T follicular helper cell (primary cell): ENCODE data around the gene DNAH8.

Experiments used
- DNase-seq: peaks from one replicate; pipeline ENCODE4 v3.0.0-alpha.2; 2020; ENCODE audit warnings: low read depth

DNAH8 gene

DNA sequence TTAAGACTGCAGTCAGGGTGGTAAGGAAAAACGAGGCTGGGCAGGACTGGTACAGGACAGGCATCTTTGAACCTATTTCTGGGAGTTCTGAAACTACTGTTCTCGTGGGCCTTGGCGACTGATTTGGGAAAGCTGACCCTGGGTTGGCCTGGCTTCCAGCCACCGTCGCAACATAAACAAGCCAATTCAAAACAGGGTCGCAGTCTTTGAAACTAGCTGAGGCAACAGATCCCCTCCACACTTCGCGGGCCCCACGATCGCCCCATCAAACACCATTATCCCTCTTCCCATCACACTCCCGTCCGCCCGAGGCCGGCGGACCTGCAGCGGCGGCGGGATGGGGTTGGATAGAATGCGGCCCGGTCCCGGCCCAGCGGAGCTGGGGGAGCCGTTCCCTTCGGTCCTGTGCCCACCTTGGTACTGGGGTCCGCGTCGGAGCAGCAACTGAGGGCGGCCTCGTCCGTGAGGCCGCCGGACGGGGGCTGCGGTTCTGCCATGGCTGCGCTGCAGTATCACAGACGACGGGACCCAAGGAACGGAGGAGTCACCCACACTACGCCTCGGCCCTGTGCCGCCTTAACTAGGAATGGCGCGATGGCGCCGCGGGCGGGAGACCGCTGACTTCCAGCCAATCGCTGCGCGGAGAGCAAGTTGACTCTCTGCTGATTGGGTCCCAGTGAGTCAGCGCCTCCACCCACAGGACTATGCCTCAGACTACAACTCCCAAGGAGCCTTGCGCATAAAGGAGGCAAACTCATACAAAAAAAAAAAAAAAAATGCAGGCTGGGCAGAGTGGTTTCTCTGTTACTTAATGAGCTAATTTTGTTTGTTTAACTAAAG is 12.3 kb upstream of the DNAH8 start, which contains the start of gene GLO1:
GLO1 (minus strand) TSS at position 588 of the 840 bp plus-strand sequence; CDS start at position 497, 91 bp downstream.
- peak; percentile 94 for DNase-seq

DNA sequence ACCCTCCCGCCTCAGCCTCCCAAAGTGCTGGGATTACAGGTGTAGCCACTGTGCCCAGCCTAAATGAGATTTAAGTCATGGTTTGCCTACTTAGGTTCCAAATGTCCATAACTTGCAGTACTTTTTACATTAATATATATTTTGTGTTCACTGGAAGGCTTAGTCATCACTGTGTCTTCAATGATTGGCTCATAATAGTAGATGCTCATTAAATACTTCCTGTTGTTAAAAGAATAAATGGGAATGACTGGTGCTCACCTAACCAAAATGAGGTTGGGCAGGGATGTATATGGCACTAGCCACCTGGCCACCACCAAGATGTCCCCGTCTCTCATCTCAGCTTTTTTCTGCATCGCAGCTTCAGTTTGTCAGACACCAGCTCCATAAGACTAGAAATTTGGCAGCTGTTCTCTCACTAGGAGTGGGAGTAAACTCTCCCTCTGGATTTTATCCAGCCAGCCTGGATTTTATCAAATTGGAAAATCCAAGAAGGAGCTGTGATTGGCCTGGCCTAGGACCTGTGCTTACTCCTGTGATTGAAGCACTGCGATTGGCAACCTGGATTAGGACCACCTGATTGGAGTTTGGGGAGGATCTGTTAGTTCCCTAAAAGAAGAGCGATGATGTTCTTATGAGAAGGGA is 11.0 kb upstream of the DNAH8 start:
- no peak for DNase-seq

DNA sequence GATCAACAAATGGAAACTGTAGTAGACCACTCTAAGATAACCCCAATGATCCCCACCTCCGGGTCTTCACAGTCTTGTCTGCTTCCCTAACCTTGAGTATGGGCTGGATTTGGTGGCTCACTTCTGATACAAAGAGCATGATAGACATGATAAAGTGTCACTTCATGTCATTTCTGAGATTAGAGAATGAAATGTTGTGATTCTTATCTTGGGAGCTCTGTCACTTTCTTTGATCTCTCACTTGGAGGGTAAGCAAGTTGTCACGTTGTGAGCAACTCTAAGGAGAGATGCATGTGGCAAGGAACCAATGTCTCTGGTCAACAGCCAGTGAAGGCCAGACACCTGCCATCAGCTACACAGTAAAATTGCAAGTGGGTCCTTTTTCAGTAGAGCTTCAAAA is 9.2 kb upstream of the DNAH8 start:
- DNase-seq: no peak

DNA sequence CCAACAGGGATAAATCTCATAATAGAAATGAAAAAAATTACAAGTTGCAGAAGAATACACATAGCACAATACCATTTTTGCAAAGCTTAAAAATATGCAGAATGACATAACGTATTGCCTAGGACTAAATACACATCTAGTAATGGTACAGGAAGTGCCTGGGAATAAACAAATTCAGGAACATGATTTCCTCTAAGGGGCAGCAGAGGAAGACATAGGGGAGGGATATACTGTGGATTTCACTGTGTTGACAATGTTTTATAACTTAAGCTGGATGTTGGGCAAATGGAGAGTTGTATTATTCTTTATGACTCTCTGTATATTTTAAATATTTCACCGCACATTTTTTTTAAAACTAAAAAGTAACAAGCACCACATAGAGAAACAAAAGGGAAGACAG is 6.6 kb upstream of the DNAH8 start:
- no peak for DNase-seq

DNA sequence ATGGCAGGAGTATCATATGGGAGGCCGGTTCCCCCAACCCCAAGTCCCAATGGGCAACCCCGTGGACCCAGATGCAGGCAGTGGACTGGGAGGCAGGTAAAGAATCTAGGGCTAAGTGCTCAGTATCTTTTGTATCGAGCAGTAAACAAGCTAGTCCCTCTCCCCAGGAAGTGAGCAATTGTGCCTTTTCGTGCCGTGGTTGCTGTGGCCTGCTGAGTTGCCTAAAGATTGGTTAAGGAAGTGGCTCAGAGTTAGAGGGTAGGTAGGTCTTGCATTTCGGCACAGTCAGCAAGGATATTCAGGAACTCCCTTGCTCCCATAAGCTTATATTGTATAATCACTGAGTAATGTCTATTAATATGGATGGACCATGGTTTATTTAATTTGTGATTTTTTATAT is 1.3 kb upstream of the DNAH8 start:
- DNase-seq: no peak

DNA sequence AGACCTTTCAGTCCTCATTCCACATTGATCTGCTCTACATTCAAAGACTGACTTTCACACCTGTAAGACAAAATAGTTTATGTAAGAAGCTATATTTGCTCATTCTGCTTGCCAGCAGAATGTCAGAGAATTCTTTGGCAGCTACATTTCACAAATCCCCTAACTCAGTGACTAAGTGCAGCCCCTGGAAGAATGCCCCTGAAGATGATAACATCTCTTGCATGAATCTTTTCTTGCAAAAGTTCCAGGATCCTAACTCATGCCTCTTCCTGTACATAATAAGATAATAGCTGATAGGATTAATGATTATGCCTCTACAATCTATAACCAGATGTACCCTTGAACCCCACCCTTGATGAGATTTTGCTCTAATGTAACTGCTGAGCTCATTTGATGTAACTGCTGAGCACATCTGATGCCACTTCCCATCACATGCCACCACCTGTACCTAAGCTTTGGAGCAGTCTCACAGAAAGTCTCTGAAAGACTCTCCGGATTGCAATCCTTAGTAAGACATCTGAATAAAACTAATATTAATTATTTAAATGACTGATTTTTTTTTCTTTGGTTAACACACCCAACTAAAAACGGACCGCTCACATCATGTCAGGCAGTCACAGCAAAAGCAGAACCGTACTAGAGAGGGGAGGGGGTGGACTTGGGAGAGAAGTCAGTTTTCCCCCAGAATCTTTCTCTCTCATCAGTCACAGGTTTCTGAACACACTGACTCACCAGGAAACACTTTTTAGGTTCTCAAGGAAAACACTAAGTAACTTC is 684 bp upstream of the DNAH8 start:
- DNase-seq: no peak

DNA sequence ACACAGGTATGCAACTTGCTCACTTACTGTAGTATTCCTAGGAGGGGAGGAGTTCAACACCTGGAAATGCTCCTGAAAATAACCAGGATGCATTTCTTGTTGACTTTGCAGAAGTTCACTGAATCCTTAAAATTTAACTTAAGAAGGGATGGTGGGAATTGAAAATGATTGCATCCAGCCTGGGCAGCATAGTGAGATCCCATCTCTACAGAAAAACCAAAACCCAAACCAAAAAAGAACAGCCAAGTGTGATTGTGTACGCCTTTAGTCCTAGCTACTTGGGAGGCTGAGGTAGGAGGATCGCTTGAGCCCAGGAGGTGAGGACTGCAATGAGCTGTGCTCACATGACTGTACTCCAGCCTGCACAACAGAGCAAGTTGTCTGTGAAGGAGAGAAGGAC is 1.7 kb downstream of the DNAH8 start:
- DNase-seq: no peak

DNA sequence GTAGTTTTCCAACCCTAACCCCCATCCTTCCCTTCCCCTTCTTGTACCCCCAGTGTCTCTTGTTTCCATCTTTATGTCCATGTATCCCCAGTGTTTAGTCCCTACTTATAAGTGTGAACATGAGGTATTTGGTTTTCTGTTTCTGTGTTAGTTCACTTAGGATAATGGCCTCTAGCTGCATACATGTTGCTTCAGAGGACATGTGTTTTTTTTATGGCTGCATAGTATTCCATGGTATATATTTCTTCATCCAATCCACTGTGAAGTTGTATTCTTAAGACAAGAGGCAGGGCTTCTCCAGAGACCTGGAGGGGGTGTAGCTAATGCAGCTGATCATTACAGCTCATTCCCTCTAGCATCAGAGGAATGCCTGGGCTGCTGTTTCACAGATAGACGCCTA is 4.2 kb downstream of the DNAH8 start:
- no peak for DNase-seq

DNA sequence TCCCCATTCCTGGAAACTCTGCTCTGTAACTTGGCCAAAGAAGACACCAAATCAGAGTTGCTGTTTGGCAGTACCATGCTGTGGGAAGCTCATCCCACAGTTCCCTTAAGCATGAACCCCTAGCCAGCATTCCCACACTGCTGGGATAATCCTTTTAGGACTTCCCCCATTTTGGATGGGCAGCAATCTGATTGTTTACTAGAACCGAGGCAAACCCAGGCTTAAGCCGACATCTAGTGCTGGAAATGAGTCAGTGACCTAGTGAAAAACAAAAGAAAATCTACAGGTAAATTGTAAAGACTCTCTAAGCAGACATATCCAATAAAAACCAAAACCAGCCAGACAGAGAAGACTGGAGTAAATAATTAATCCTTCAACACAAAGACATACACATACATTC is 5.2 kb downstream of the DNAH8 start:
- no peak for DNase-seq

DNA sequence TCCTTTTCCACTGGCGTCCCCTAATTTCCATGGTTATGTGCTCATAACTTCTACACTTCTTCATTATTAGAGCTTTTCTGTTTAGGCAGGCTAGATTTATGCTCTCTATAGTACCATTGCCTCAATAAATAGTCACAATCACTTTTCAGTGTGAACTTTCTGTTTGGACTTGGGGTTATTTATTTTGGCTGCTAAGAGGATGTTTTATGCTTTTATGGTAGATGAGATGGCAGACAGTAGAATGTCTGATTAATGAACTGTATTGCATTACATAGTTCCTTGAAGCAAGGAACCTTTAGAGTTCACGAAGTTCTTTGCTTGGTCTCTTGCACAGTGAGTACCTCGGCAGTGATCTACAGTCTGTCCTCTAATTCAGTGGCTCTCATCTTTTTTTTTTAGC is 6.9 kb downstream of the DNAH8 start:
- DNase-seq: no peak

DNA sequence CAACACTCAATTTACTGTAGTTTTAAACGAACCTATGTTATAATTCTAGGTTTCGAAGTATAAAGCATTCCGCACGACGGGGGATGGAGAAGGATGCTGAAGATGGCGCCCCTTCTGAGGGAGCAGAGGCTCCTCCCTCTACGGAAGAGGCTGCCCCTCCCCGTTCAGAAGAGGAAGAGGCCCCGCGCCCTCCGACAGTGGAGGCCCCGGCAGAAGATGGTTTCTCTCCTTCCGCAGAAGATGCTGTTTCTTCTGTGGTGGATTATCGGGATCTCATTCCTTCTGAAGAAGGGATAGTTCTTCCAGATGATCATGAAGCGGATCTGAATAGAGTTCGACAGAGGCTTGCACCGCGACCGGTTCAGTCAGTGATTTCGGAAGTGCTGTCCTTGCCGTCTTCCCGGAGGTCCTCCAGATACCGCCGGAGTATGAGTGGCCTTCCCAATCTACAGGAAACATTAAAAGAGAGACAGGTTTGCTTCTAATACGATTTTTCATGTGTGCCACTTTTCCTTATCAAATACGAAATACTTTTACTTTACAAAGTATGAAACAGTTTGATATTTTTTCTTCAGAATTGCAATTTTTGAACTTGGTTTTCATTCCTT is 7.7 kb downstream of the DNAH8 start:
- no peak for DNase-seq

DNA sequence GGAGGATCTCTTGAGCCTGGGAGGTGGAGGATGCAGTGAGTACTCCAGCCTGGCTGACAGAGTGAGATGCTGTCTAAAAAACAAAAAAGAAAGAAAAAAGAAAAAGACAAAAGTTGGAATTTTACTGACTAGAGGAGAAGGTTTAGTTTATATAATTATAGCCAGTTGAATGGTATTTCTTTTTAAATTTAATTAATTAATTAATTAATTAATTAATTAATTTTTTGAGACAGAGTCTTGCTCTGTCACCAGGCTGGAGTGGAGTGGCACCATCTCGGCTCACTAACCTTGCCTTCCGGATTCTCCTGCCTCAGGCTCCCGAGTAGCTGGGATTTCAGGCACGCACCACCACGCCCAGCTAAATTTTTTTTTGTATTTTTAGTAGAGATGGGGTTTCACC is 8.7 kb downstream of the DNAH8 start:
- DNase-seq: no peak

DNA sequence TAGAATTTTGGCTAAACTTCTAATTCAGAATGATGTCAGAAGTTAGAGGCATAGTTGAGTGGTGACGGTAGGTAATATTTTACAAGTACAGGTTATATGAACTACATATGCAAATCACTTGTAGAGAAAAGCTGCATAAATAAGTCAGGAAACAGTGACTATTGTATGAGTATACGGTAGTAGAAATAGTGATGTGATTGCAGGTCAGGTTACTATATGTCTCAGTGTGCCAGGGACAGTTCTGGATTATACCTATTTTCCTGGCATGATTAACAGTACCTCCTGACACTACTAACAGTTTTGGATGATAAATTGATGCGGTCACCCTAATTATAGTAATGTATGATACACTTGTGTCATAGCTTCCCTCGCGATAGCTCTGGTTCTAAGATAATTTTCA is 9.2 kb downstream of the DNAH8 start:
- no peak for DNase-seq

DNA sequence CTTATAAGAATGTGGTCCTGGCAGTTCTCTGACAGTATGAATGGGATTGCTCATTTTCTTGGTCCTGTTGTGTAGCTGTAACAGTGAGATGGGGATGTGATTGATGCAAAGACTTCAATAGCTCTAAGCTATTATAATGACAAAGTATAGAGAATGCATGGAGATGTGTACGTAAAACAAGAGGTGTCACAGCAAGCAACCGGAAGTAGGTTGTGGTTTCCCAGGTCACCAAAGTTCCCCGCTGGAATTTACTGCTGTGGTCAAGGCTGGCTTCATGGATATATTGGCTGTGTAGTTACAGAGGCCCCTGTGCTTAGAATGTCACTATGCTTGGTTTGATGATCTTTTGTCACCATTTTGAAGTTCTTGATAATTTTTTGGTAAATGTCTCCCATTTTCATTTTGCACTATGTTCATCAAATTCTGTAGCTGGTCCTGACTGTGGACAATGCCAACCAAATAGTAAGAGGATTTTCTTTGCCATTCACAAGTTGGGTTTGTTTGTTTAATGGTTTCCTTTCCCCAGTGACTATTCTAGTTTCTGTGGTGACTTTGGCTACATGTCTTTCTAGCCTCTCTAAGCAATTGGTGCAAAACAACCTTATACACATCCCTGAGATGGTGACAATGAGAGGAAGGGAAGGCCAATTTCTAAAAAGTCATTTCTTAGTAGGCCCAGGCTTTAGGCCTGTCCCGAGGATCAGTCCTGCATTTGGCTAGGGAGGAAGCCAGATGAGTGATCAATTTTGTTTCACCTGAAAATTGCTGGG is 10.5 kb downstream of the DNAH8 start:
- DNase-seq: no peak

DNA sequence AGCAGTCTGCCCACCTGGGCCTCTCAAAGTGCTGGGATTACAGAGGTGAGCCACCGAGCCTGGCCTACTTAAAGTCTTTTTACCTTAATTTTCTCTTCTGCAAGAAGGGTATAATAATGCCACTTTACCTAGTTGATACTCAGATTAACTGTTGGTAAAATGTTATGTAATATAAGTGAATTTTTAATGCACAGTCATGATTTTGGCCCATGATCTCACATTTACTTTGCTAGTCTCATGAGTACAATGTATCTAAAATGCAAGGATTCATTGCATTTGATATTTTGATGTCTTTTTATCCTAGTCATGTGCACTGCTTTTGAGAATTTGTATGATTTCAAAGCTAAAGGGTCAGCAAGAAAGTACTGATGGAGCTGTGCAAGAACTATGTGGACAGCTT is 13.1 kb downstream of the DNAH8 start:
- no peak for DNase-seq

DNA sequence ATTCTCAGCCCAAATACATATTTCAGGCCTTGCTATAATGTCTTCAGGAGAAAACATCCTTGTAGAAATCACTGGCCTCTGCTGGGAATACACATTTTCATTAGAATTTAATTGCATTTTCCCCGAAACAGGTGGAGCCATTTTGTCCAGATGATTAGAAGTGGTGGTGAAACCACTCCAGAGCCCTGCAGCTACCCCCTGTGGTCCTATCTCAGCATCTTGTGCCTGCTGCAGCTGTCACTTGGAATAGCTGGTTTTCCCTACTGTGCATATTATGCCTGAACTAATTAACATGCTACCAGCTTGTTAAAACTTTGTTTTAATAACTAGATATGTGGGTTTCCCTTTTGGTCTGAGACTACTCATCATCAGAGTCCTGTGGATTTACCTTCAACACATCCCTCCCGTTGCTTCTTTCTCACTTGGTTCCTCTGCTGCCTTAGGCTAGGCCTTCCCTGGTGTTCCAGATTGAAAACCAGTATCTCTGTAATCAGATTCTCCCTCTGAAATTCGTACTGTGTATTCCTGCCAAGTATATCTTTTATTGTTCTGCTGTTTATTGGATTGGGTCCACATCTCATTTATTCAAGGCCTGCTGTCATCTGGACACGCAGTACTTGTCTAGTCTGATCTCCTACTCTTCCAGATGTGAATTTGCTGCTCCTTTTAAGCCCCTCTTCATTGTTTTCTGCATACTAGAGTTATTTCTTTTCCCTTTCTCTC is 15.2 kb downstream of the DNAH8 start:
- no peak for DNase-seq

DNA sequence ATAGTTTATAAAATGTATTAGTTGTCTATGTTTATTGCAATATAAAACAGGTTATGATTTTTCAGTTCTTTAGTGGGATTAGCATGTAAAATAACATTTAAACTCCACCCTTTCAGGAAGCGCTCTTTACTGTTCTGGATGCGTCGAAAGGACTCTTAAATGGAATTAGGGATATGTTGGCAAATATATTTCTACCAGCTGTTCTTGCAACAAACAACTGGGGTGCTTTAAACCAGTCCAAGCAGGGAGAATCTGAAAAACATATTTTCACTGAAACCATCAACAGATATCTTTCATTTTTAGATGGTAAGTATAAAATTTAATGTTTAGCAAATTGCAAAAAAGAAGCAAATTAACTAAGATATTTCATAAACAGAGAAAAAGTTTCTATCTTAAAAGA is 21.8 kb downstream of the DNAH8 start:
- no peak for DNase-seq

DNA sequence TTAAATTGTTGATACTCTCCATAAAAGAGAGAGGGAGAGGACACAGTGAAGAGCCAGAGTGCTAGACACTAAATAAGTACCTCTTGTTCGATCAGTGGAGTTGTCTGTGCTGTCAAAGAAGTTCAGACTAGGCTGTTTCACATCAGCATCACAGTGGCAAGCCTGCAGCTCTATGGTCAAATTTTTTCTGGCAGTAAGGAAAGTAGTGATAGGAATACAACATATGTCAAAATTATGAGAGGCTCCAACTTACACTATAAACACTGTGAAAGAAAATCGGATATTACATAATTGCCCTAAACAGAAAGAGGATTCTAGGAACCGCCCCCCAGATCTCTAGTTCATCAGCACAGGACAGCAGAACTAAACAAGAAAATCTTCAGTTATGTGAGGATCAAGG is 23.1 kb downstream of the DNAH8 start:
- no peak for DNase-seq

DNA sequence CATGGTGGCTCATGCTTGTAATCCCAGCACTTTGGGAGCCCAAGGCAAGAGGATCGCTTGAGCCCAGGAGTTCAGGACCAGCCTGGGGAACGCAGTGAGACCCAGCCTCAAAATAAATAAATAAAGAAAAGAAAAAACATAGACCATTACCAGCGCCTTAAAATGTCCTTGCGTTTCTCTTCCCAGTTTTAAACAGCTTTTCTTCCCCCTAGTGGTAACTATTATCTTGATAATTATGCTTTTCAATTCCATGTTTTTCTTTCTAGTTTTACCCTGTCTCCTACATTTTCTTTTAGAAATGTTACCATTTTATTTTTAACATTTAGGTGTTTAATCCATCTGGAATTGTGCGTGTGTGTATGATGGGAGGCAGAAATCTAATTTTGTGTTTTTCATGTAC is 24.4 kb downstream of the DNAH8 start:
- DNase-seq: no peak

DNA sequence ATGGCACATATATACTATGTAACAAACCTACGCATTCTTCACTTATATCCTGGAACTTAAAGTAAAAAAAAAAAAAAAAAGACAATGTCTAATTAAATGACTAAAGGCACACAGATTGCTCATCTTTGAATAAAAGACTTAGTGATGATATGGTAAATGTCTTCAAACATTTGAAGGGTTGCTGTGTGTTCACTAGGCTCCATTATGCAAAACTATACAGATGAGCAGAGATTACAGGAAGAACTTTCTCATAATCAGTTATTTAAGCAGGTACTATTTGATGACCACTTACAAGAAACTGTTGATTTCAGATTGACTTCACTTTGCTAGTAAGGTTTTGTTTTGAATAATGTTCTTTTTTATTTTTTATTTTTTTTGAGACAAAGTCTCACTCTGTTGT is 34.4 kb downstream of the DNAH8 start:
- no peak for DNase-seq
